NB4 (cell line): ENCODE measurements around the gene DCTN2.

Experiments used
- CTCF ChIP-seq: IDR thresholded peaks from one replicate; pipeline ENCODE4 v1.5.1; 2012; ENCODE audit warnings: low read depth, low read length
- MAX ChIP-seq: IDR thresholded peaks from 2 replicates; pipeline ENCODE4 v1.6.1; 2011; ENCODE audit warnings: low read depth, low read length

- TF ChIP-seq MAX: peak; percentile 27; the same call in 1 of the 2 replicates
- TF ChIP-seq CTCF: no peak
Measured at GRCh38 chr12:57518920-57519795, 27.8 kb downstream of the DCTN2 start.
